Stimulated activated CD8-positive, alpha-beta memory T cell treated with anti-CD3 and anti-CD28 coated beads, Interleukin-12 subunit alpha, Interleukin-12 subunit beta, amount 100 ng/mL, for 1 hour (primary cell): ENCODE results near the gene IMPA2.

Experiments
- DNase-seq: peaks from one replicate; pipeline ENCODE4 v3.0.0-alpha.2; 2020; ENCODE audit warnings: low read depth

The IMPA2 gene

DNA sequence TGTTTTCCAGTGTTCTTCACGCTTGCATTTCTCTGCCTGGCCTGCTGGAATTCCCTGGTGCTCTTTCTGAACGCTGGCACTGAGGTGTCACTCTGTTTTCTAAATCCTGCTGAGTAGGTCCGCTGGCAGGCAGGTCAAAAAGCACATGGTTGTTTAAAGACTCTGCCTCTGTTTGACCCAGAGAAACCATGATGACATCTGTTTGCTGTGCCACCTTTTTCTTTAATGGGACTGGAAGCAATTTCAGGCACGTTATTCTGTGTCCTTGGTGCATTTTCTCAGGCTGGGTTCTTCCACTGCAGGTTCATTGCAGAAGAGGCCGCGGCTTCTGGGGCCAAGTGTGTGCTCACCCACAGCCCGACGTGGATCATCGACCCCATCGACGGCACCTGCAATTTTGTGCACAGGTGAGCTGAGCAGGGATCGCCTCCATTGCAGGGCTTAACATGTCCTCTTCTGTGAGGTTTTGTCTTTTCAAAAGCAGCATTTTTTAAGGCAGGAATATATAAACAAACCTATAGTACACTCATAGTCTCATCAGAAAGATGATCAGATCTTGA, 28.4 kb downstream of the IMPA2 start:
- DNase-seq: no peak

DNA sequence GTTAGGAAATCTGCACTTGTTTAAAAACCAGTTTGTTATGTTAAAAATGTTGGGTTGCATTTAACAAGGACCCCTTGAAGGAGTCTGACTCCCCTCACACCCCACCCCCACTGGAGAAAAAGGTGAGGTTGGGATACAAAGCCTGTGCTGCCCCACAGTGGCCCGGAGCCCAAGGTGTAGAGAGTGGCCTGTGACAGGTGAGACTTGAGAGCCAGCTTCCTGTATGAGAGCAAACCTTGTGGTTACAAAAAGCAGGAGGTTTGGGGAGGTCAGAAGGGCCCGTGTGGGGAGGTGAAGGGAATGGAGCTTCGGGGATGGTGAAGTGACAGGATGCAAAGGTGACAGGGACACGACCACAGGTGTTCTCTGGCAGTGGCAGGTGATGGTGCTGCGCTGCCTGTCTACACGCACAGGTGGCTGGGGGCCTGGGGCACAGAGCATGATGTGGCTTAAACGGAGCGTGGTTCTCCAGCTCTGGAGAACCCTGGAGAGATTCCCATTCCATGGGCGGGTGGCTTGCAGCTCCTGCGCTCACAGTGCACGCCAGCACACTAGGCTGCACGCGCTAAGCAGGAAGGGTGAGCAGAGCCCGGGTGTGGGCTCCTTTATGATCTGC, 29.0 kb downstream of the IMPA2 start:
- DNase-seq: no peak

- no peak for DNase-seq
Measured at GRCh38 chr18:12011199-12011956, 30.1 kb downstream of the IMPA2 start.

DNA sequence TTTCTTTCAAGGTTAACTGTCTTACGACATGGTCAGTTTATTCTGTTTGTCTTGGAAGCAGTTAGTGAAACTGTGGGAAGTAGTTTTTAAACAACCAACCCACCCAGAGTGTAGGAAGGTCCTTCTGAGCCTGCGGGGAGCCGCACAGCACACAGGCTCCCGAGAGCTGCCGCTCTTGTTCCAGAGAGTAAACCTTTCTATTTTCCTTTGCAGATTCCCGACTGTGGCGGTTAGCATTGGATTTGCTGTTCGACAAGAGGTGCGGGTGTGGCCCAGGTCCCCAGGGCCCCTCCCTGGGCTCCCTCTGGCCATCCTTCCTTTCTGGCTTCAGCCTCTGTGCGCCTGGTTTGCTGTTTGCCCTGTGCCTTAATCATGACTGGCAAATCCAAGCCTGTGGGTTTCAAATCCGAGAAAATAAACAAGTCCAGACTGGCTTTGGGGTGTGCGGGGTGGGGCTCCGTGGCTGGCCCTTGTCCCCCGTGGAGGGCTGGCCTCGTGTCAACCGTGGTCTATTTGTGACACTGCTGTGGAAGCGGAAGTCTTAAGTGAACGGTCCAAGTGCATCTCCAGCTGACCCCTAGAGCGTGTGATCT, 30.7 kb downstream of the IMPA2 start:
- DNase-seq: no peak

- no peak for DNase-seq
Measured at GRCh38 chr18:12012697-12013096, 31.4 kb downstream of the IMPA2 start.

DNA sequence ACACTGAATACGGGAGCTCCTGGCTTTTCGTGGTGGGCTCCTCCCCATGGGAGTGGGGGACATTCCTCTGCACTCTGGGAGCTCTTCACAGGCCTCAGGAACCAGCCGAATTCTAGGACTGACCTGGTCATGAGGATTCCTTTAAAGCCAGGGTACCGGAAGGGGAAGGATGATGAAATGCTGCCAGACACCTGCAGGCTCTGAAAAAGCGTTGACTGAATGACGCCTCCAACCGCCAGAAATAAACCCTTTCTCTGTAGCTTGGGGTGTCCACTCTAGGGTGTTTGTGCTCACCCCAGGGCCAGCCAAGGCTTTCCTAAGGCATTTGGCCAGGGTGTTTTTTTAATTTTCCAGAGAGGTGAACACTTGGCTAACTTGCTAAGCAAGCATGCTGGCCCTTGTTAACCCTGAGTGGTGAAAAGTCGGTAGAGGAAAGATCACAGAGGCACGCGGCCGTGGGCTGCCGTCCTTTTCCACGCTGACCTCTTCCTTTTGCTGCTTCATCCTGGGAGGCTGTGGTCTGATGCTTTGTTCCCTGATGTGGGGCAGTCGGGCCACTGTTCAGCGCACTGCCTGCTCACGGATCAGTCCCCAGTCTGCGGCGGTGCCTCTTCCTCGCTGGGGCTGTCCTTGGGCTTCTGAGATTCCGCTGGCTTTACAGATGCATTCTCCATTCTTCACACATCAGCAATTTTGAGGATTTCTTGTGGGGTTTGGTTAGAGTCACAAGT, 32.0 kb downstream of the IMPA2 start:
- DNase-seq: no peak

DNA sequence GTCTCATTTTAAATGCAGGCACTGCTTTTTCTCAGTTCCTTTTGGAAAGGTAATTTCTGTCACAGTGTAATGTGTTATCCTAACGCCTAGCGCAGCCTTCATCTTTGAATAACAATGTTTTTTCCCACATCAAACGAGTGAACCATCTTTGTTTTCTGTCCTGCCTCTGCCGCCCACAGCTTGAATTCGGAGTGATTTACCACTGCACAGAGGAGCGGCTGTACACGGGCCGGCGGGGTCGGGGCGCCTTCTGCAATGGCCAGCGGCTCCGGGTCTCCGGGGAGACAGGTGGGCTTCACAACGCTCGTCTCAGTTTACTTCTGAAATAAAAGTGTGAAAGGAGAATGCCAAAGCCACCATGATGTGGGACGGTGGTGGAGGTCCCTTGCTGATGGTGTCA, 32.8 kb downstream of the IMPA2 start:
- no peak for DNase-seq

DNA sequence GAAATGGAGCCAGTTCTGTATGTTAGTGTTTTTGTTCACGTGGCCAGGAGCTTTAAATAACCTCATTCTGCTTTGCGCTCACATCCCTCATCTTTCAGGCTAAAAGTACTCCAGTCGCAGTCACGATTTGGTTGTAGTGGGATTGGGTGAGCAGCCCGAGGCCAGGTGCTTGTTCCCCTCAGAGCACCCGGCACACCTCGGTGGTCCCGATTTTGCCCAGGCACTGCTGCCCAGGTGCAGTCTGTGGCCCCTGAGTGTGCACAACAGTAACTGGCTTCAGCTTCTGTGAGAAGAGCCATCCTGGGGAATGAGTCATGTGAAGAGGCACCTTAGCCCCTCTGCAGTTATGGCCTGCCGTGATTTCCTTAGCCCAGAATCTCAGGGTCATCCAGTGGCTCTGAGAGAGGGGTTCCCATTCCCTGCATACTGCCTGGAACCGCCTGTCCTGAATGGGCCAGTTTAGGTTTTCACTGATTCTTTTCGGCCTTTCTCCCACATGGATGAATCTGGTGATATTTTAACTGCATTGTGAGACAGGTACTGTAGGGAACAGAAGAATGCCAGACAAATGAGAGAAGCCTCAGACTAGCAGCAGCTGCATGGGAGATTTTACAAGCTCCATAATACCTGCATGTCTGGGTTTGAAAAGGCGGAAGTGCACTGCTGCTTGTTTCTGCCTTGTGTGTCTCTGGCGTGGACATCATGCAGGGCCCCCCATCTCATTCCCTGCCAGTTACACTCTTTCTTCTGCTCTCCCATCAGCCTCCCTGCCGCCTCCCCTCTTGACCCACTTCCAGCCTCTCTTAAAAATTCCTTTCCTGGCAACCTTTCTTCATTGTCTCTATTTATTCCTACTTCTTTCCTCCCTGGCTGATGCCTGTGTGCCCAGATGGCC, 33.5 kb downstream of the IMPA2 start:
- no peak for DNase-seq

- DNase-seq: no peak
Measured at GRCh38 chr18:12015416-12016062, 34.2 kb downstream of the IMPA2 start.

GRCh38 chr18:12017081-12017480, 35.8 kb downstream of the IMPA2 start:
- DNase-seq: no peak

GRCh38 chr18:12018861-12019260, 37.6 kb downstream of the IMPA2 start:
- no peak for DNase-seq

DNA sequence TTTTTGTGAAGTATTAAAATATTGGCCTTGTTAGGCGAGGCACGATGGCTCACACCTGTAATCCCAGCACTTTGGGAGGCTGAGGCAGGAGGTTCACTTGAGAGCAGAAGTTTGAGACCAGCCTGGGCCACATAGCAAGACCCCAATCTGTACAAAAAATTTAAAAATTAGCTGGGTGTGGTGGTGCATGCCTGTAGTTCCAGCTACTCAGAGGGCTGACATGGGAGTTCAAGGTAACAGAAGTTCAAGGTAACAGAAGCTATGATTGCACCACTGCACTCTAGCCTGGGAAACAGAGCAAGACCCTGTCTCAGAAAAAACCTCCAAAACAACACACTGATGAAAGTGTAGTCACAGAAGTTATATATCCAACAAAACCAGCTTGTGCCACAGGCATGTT, 39.8 kb downstream of the IMPA2 start:
- no peak for DNase-seq

DNA sequence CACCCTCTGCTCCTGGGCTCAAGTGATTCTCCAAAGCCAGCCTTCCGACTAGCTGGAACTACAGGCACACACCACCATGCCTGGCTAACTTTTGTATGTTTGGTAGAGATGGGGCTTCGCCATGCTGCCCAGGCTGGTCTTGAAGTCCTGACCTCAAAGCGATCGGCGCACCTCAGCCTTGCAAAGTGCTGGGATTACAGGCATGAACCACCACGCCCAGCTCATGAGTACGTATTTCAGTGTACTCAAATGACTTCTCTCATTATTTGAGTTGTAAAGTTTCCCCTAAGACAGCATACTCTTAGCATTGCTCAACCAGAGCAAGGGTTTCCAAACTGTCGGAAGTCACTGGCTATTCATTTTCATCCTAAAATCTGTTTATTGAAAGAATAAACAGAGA, 40.3 kb downstream of the IMPA2 start:
- DNase-seq: no peak

- no peak for DNase-seq
Measured at GRCh38 chr18:12023375-12023774, 42.1 kb downstream of the IMPA2 start.

- no peak for DNase-seq
Measured at GRCh38 chr18:12026562-12026961, 45.3 kb downstream of the IMPA2 start.

DNA sequence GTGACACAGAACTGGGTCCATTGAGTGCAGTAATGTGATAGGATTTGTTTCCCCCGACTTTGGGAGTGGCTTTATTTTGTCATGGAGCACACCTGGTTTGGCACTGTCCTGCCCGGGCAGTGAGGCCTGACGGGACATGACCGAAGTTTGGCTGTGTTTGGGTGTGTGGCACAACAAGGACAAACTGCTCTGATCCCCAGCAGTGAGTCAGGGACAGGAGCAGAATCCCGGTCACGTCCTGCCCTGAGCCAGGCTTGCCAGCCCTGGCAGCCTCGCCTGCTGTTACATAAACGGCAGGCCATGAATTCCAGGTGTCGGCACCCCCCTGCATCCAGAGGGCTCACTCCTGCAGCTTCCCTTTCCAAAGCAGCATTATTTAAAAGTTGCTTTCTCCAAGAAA, 45.7 kb downstream of the IMPA2 start:
- DNase-seq: no peak

GRCh38 chr18:12027480-12027879, 46.2 kb downstream of the IMPA2 start:
- no peak for DNase-seq

DNA sequence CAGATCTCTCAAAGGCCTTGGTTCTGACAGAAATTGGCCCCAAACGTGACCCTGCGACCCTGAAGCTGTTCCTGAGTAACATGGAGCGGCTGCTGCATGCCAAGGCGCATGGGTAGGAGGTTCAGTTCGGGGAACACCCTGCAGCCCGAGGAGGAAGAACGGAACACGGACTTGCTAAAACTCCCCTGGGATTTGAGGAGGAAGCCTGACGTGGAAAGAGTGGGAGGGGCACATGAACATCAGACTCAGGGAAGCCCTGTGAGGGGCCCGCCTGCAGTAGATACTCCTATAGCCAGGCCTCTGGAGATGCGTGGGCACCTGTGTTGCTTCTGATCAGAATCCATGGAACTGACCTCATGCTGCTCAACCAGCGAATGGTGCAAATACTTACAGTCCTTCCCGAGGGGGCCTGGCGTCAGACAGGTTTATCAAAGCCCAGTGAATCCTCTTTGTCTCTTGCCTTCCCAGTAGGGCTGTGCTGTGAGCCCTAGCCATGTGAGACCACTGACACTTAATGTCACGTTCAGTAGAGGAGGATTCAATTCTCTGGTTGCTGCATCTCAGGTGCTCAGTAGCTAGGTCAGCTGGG, 46.8 kb downstream of the IMPA2 start:
- no peak for DNase-seq

- DNase-seq: no peak
Measured at GRCh38 chr18:12028674-12029073, 47.4 kb downstream of the IMPA2 start.

DNA sequence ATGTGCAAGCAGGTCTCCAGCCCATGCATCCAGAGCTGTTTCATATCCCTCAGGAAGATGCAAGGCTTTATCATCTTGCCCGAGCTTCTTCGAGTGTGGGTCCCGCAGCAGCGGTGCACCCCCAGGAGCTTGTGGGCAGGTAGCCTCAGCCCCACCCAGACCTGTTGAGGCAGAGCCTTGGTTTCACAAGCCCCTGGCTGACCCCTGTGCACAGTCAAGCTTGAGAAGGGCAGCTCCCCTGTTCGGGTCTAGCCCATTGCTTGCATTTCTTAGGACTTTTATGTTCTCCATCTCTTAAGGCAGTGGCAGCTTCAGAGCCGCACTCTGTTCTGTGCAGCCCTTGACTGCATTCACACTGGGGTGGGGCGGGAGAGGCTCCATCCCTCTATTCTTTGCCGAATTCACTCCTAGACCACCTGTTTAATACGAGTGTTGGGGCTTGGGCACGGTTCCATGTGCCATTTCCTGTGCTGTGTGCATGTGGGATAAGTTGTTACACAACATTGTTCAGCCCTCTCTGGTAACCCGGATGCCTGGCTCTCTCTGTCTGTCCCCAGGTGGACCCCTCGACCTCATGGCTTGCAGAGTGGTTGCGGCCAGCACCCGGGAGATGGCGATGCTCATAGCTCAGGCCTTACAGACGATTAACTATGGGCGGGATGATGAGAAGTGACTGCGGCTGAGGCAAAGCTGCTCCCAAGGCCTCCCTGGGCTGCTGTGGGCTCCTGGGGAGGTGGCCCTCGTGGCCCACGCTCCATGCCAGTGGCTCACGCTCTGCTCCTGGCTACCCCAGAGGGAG, 48.7 kb downstream of the IMPA2 start:
- DNase-seq: no peak
